ENCODE measurements around the gene IRF7. TPM values are rescaled to one million over a fixed set of nuclear protein-coding genes. Genes with fewer than 3 reads are reported as not detected.

Gene IRF7
- total and polyA plus RNA-seq, 2 experiments from 2014 or later: 12.3 to 17.3 TPM

DNA sequence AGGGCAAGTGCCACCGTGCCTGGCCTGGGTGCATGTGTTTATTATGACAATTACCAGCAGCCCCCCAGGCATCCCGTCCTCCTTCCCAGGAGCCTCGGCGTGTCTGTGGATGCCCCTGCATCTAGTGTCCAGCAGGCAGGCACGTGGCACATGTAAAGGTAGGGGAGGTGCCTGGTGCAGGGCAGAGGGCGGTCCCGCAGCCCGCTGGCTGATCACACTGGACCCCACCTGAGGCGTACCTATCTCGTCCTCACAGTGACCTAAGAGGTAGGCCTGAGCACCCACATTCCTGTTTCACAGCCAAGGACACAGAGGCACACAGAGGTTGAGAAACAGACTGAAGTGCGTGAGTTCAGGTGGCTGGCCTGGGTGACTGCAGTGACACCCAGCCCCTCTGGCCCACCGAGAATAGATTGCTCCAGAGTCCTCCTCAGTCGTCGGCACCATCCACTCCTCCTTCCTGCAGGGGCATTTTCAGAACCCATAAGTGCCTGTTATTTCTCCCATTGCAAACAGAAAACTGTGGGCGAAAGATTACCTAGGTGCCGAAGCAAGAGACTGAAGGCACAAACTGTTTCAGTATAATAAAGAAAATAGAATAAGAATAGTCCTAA, 42.5 kb downstream of the IRF7 start (continued):
- TF ChIP-seq, protein P1, sequence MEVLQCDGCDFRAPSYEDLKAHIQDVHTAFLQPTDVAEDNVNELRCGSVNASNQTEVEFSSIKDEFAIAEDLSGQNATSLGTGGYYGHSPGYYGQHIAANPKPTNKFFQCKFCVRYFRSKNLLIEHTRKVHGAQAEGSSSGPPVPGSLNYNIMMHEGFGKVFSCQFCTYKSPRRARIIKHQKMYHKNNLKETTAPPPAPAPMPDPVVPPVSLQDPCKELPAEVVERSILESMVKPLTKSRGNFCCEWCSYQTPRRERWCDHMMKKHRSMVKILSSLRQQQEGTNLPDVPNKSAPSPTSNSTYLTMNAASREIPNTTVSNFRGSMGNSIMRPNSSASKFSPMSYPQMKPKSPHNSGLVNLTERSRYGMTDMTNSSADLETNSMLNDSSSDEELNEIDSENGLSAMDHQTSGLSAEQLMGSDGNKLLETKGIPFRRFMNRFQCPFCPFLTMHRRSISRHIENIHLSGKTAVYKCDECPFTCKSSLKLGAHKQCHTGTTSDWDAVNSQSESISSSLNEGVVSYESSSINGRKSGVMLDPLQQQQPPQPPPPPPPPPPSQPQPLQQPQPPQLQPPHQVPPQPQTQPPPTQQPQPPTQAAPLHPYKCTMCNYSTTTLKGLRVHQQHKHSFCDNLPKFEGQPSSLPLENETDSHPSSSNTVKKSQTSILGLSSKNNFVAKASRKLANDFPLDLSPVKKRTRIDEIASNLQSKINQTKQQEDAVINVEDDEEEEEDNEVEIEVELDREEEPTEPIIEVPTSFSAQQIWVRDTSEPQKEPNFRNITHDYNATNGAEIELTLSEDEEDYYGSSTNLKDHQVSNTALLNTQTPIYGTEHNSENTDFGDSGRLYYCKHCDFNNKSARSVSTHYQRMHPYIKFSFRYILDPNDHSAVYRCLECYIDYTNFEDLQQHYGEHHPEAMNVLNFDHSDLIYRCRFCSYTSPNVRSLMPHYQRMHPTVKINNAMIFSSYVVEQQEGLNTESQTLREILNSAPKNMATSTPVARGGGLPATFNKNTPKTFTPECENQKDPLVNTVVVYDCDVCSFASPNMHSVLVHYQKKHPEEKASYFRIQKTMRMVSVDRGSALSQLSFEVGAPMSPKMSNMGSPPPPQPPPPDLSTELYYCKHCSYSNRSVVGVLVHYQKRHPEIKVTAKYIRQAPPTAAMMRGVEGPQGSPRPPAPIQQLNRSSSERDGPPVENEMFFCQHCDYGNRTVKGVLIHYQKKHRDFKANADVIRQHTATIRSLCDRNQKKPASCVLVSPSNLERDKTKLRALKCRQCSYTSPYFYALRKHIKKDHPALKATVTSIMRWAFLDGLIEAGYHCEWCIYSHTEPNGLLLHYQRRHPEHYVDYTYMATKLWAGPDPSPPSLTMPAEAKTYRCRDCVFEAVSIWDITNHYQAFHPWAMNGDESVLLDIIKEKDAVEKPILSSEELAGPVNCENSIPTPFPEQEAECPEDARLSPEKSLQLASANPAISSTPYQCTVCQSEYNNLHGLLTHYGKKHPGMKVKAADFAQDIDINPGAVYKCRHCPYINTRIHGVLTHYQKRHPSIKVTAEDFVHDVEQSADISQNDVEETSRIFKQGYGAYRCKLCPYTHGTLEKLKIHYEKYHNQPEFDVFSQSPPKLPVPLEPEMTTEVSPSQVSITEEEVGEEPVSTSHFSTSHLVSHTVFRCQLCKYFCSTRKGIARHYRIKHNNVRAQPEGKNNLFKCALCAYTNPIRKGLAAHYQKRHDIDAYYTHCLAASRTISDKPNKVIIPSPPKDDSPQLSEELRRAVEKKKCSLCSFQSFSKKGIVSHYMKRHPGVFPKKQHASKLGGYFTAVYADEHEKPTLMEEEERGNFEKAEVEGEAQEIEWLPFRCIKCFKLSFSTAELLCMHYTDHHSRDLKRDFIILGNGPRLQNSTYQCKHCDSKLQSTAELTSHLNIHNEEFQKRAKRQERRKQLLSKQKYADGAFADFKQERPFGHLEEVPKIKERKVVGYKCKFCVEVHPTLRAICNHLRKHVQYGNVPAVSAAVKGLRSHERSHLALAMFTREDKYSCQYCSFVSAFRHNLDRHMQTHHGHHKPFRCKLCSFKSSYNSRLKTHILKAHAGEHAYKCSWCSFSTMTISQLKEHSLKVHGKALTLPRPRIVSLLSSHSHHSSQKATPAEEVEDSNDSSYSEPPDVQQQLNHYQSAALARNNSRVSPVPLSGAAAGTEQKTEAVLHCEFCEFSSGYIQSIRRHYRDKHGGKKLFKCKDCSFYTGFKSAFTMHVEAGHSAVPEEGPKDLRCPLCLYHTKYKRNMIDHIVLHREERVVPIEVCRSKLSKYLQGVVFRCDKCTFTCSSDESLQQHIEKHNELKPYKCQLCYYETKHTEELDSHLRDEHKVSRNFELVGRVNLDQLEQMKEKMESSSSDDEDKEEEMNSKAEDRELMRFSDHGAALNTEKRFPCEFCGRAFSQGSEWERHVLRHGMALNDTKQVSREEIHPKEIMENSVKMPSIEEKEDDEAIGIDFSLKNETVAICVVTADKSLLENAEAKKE (CRISPR knock-in tag; IDR thresholded peaks at IDR 0.05): no peak
- TF ChIP-seq, protein P2, sequence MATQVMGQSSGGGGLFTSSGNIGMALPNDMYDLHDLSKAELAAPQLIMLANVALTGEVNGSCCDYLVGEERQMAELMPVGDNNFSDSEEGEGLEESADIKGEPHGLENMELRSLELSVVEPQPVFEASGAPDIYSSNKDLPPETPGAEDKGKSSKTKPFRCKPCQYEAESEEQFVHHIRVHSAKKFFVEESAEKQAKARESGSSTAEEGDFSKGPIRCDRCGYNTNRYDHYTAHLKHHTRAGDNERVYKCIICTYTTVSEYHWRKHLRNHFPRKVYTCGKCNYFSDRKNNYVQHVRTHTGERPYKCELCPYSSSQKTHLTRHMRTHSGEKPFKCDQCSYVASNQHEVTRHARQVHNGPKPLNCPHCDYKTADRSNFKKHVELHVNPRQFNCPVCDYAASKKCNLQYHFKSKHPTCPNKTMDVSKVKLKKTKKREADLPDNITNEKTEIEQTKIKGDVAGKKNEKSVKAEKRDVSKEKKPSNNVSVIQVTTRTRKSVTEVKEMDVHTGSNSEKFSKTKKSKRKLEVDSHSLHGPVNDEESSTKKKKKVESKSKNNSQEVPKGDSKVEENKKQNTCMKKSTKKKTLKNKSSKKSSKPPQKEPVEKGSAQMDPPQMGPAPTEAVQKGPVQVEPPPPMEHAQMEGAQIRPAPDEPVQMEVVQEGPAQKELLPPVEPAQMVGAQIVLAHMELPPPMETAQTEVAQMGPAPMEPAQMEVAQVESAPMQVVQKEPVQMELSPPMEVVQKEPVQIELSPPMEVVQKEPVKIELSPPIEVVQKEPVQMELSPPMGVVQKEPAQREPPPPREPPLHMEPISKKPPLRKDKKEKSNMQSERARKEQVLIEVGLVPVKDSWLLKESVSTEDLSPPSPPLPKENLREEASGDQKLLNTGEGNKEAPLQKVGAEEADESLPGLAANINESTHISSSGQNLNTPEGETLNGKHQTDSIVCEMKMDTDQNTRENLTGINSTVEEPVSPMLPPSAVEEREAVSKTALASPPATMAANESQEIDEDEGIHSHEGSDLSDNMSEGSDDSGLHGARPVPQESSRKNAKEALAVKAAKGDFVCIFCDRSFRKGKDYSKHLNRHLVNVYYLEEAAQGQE (IDR thresholded peaks at IDR 0.05; ENCODE audit: unreplicated experiment): no peak
- TF ChIP-seq STAT1 (IDR thresholded peaks at IDR 0.05; ENCODE audit: unreplicated experiment) (no peak), EZH2 (IDR thresholded peaks at IDR 0.05; ENCODE audit: low read depth, unreplicated experiment) (no peak), NANOG (IDR thresholded peaks at IDR 0.05; ENCODE audit: borderline replicate concordance) (no peak), ZNF114 (CRISPR knock-in tag; IDR thresholded peaks at IDR 0.05) (no peak)
- TF ChIP-seq, protein P3, sequence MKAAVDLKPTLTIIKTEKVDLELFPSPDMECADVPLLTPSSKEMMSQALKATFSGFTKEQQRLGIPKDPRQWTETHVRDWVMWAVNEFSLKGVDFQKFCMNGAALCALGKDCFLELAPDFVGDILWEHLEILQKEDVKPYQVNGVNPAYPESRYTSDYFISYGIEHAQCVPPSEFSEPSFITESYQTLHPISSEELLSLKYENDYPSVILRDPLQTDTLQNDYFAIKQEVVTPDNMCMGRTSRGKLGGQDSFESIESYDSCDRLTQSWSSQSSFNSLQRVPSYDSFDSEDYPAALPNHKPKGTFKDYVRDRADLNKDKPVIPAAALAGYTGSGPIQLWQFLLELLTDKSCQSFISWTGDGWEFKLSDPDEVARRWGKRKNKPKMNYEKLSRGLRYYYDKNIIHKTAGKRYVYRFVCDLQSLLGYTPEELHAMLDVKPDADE (IDR thresholded peaks at IDR 0.05): no peak
- TF ChIP-seq, protein P4, sequence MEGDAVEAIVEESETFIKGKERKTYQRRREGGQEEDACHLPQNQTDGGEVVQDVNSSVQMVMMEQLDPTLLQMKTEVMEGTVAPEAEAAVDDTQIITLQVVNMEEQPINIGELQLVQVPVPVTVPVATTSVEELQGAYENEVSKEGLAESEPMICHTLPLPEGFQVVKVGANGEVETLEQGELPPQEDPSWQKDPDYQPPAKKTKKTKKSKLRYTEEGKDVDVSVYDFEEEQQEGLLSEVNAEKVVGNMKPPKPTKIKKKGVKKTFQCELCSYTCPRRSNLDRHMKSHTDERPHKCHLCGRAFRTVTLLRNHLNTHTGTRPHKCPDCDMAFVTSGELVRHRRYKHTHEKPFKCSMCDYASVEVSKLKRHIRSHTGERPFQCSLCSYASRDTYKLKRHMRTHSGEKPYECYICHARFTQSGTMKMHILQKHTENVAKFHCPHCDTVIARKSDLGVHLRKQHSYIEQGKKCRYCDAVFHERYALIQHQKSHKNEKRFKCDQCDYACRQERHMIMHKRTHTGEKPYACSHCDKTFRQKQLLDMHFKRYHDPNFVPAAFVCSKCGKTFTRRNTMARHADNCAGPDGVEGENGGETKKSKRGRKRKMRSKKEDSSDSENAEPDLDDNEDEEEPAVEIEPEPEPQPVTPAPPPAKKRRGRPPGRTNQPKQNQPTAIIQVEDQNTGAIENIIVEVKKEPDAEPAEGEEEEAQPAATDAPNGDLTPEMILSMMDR (conservative IDR thresholded peaks at IDR 0.05; ENCODE audit: low read depth in 2 of 2): no peak
